Stimulated activated CD8-positive, alpha-beta memory T cell treated with anti-CD3 and anti-CD28 coated beads, Interleukin-15, amount 100 ng/mL, for 4 hours (primary cell): ENCODE results near the gene DNAH5.

Experiments used
- DNase-seq, 2 donors: peaks; one replicate each; pipeline ENCODE4 v3.0.0-alpha.2; 2020; ENCODE audit warnings: low read depth in 2 of 2

DNAH5 gene

DNA sequence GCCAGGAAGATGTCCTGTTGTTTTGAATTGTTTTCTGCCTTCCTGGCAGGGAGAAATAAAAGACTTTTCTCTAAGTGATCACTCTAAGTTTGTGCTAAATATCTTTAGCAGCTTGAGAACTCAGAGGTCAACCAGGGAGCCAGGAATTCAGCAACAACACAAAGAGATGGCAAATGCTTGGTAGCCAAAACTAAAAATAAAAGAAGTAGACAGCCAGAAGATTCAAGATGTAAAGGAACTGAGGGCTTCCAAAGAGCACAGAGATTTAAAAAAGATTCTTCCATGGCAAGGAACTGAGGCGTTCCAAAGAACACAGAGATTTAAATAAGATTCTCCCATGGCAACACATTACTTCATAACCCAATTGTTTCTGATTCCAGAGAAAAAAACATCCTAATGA is 9.6 kb downstream of the DNAH5 start:
- no peak for DNase-seq

- no peak for DNase-seq
These were observed 10.4 kb downstream of the DNAH5 start for GRCh38 chr5:13934125-13934524.

DNA sequence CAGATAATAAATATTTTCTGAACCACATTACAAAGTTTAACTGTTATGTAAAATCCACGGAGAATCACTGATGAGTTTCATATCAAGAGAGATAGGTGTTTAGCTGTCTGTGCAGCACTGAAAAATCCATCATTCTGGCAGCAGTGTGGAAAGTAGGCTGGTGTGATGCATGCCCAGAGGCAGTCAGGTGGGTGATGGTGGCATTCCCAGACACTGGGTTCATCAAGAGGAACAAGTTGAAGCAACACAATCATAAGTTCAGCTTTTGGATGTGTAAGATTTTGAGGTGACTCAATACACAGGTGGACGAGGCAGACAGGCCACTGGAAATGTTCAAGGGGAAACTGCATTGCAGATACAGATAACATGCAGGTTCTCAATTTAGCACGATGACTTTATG is 11.9 kb downstream of the DNAH5 start:
- DNase-seq = no peak

- no peak for DNase-seq
These were observed 12.5 kb downstream of the DNAH5 start for GRCh38 chr5:13932011-13932410.

DNA sequence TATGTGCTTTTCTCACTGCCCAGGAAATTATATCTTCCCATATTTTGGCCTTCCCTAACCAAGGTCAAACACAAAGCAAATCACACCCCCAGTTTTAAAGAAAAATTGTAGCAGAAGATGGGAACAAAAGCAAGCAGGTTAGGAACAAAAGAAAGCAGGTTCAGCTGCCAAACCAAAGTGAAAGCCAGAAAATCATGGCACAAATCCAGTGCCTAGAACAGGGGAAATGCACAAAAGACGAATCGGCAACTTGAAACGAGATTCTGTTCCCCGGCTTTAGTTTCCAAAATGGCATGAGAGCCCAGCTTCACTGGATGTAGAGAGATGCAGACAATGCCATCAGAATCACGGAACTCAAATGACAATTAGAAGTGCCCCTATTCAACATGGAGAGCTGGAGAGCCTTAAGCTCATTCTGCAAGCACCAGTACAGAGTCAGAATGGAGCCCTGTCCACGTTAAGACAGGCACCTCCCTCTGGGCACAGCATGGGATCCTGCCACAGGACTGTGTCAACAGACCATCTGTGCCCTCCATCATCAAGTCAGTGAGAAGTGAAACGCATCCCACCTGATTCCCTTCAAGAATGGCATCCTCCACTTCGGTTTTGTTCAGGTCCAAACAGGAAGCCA is 13.8 kb downstream of the DNAH5 start:
- no peak for DNase-seq

DNA sequence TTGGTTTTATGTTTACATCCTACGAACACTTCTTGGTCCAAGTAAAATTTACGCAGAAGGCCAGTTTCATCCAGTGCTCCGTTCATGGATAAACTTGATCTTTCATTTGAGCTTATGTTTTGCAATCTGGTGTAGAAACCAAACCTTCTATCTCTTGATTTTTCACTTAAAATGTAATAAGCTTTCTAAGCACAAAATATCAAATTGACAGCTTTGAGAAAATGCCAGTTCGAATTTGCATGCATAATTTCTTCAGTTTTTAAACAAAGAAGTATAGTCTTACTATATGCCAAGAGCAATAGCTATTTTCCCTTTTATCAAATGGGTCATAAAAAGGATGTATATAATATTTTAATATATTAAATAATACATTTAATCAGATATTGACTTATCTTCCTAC is 17.8 kb downstream of the DNAH5 start:
- DNase-seq = no peak

- no peak for DNase-seq
These were observed 22.9 kb downstream of the DNAH5 start for GRCh38 chr5:13921578-13921977.

GRCh38 chr5:13919786-13920185 is 24.7 kb downstream of the DNAH5 start:
- no peak for DNase-seq

DNA sequence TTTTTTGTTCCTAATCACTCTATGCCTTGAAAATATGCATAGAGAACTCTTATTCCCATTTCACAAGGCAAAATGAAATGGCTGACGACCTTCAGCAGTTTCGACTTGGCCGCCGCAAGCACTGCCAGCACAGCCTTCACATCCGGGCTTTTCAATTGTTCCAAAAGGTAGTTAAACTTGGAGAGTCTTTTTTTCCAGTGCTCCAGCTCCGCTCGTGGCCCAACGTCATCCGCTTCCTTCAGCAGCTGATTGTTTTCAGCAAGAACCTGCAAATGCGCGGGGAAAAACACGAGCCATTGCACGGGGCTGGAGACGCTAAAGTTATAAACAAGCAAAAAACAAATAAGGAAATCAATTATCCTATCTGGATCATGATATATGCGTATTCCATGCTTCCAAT is 25.4 kb downstream of the DNAH5 start:
- DNase-seq = no peak

DNA sequence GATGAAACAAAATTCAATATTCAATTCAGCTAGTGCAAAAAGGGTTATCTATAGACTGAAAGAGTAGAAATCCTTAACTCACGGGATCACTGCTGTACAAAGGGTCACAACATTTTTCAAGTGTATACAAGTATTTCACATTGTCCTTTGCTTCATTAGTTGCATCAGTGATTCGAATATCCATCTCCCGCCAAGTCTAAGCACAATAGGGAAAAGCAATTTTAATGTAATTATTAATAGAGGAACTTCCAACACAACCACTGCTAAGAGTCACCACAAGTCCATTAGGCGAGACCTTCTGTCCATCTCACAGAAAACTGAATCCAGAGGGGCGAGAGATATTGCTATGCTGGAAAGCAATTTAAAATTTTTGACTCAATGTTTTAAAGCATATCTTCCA is 27.4 kb downstream of the DNAH5 start:
- no peak for DNase-seq

- DNase-seq = no peak
These were observed 30.5 kb downstream of the DNAH5 start for GRCh38 chr5:13913962-13914361.

- no peak for DNase-seq
These were observed 33.7 kb downstream of the DNAH5 start for GRCh38 chr5:13910637-13911288.

DNA sequence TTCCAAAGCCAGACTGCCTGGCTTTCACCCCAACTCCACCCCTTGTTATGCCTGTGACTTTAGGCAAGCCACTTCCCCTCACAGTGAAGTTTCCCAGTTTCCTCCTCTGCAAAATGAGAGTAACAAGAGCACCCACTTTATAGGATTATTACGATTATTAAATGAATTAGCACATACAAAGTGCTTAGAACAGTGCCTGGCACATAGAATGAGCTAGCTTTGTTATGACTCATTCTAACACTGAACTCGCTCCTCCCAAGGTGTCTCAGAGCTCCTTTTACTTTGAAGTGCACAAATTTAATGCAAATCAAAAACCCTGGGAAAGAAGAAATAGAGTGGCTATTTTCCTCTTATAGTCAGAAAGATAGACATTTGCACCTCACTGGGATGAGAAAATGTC is 34.3 kb downstream of the DNAH5 start:
- DNase-seq = no peak

DNA sequence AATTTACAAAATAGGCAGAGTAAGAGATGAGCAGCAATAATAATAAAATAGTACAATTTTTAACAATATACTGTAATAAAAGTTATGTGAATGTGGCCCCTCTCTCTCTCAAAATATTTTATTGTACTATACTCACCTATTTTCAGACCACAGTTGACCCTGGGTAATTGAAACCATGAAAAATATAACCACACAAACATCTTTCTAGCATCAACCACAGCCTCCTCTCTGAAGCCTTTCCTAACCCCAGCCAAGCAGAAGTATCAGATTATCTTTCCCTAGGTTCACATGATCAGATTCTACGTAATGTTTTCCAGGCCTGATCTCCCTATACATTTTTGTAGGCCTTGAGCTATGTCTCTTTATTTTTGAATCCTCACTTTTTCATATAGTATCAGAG is 35.2 kb downstream of the DNAH5 start:
- DNase-seq = no peak

DNA sequence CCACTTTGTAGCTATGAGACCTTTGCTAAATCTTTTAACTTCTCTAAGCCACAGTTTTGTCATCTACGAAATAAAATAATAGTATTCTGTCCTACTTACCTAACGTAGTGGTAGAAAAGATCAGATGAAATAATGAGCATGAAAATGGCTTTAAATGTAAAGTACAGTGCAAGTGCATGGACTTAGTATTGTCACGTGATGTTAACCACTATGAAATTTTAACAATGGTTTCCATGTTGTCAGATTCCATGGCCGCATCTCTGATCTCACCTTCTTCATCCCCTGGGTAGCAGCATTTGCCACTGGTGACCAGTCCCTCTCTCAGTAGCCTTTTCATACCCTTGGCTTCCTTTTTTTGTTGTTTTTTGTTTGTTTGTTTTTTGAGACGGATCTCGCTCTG is 45.9 kb downstream of the DNAH5 start:
- no peak for DNase-seq

DNA sequence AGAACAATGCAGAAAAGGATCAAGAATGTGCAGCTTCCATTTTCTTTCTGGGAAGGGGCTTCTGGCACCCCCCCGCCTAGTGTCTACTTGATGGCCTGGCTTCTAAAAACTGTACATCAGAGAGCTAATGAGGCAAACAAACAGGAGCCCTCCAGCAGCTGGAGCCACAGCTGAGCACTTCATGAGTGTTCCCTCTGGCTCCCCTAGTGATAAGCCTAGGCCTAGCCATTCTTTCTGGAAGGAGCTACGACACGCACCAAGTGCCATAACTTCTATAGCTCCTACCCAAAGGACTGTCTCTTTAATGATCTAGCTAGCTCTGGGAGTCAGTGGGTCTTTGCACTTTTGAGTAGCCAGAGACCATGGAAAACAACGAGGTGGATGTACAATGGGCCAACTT is 66.1 kb downstream of the DNAH5 start:
- DNase-seq = no peak

GRCh38 chr5:13866792-13867191 is 77.7 kb downstream of the DNAH5 start:
- DNase-seq = no peak

GRCh38 chr5:13865312-13865711 is 79.2 kb downstream of the DNAH5 start:
- DNase-seq = no peak

DNA sequence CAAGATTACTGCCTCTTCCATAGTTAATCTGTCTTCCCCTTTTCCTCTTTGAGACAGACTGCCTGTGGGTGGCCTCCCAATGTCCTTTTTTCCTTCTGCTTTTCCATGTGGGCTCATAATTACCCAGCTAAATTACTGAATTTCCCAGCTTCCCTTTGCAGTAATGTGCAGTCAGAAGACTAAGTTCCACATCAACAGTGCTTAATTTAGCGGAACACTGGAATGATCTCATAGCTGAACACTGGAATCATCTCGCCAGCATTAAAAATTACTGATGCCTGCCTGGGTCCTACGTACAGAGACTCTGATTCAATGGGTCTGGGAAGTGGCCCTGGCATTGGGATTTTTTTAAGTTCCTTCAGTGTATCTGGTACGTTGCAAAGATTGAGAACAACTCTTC is 84.3 kb downstream of the DNAH5 start:
- no peak for DNase-seq

DNA sequence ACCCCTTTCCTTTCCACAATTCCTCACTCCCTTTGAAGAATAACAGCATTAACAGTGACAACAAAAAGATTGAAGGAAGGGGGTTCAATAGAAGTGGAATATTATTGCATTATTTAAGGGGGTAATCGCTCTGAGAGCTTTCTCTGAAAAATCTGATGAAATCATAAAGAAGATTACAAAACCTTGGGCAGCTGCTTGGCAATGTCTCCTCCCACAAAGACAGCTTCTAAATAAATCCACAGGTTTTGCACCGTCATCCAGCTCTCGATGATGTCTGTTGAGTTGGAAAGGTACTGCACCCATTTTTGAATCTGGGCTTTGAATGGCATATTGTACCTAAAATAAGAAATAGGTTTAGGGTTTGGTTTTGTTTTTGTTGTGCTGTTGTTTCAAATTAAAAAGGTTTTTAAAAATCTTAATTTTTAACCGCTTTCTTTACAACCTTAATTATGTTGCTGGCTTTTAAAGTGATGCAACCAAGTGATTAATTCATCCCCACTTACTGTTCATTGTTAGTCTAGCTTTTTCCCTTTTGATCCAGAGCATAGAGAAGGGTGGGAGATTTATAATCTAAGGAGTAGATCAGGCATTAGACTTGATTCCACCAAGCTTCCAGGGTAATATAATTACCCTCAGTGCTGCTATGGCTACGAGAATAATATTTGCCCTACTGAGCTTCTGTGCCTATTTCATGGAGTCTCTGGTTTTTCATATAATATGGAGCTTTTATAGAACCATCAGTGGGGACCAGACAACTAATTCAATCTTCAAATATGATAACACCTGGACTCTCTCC is 85.0 kb downstream of the DNAH5 start:
- DNase-seq = no peak

GRCh38 chr5:13843175-13843846 is 101.2 kb downstream of the DNAH5 start:
- no peak for DNase-seq

- DNase-seq = no peak
These were observed 111.0 kb downstream of the DNAH5 start for GRCh38 chr5:13833440-13833839.

GRCh38 chr5:13831351-13831750 is 113.1 kb downstream of the DNAH5 start:
- no peak for DNase-seq
